Fibroblast of lung (primary cell): Measurements from ENCODE around the gene CDHR4.

Source experiments
- CTCF ChIP-seq, 2 donors: IDR thresholded peaks in 1 of 2; conservative IDR thresholded peaks in 1 of 2; 1 replicate in 1 of 2; 2 replicates in 1 of 2; pipeline ENCODE4 v1.5.1; 2011 to 2012; ENCODE audit warnings: low read length in 2 of 2, control low read depth in 1 of 2, inconsistent platforms in 1 of 2, low read depth in 1 of 2, mild to moderate bottlenecking in 1 of 2
- EZH2 ChIP-seq: IDR thresholded peaks from 2 replicates; pipeline ENCODE4 v1.5.1; 2012; ENCODE audit warnings: low read length, control low read depth, mild to moderate bottlenecking; ENCODE audit errors: missing control alignments

GRCh38 chr3:49750056-49750455 lies 49.6 kb downstream of the CDHR4 start:
- no peak for TF ChIP-seq CTCF (conservative IDR thresholded peaks at IDR 0.05 in 1 of 2, IDR thresholded peaks at IDR 0.05 in 1 of 2; ENCODE audit: low read depth in 1 of 2, low read length in 2 of 2)
- no peak for TF ChIP-seq EZH2
